Fibroblast of lung (primary cell): ENCODE data around the gene PMFBP1. TPM values are rescaled to one million over a fixed set of nuclear protein-coding genes. Genes with fewer than 3 reads are reported as not detected.

Source experiments
- DNase-seq, 2 donors: peaks; one replicate each; pipeline versions ENCODE4 v3.0.0 to v3.0.0-alpha.2; 2010; ENCODE audit warnings: low read depth in 2 of 2
- H2AFZ ChIP-seq: 2 replicates; pipeline ENCODE4 v1.5.1; 2012; ENCODE audit warnings: low read length, control low read depth, inconsistent platforms
- H3K27ac ChIP-seq: 2 replicates; pipeline ENCODE4 v1.5.1; 2011; ENCODE audit warnings: low read length, control low read depth; ENCODE audit not compliant: insufficient read depth
- H3K27me3 ChIP-seq: 2 replicates; pipeline ENCODE4 v1.5.1; 2011; ENCODE audit warnings: mild to moderate bottlenecking, low read length; ENCODE audit not compliant: control insufficient read depth, insufficient read depth
- H3K36me3 ChIP-seq: 2 replicates; pipeline ENCODE4 v1.5.1; 2011; ENCODE audit warnings: low read length; ENCODE audit not compliant: control insufficient read depth, insufficient read depth
- H3K4me1 ChIP-seq: 2 replicates; pipeline ENCODE4 v1.5.1; 2011; ENCODE audit warnings: low read length; ENCODE audit not compliant: control insufficient read depth, insufficient read depth; ENCODE audit errors: extremely low read depth
- H3K4me2 ChIP-seq: 2 replicates; pipeline ENCODE4 v1.5.1; 2011; ENCODE audit warnings: low read length, control low read depth; ENCODE audit not compliant: insufficient read depth; ENCODE audit errors: extremely low read depth
- H3K4me3 ChIP-seq, 4 experiments: fragments of 200-600 bp in 1 of 4; sonication (generic) in 1 of 4; replicated peaks in 1 of 4; 2 replicates each; pipeline ENCODE4 v1.5.1; 2011 to 2016; ENCODE audit warnings: low read length in 4 of 4, low read depth in 3 of 4, mild to moderate bottlenecking in 3 of 4, control low read depth in 2 of 4, inconsistent platforms in 1 of 4, mixed read lengths in 1 of 4; ENCODE audit not compliant: insufficient read depth in 1 of 4; ENCODE audit errors: control extremely low read depth in 1 of 4
- H3K79me2 ChIP-seq: 2 replicates; pipeline ENCODE4 v1.5.1; 2012; ENCODE audit warnings: mild to moderate bottlenecking, low read length, inconsistent platforms; ENCODE audit not compliant: control insufficient read depth, insufficient read depth
- H3K9ac ChIP-seq: 2 replicates; pipeline ENCODE4 v1.5.1; 2011; ENCODE audit warnings: mild to moderate bottlenecking, low read length, control low read depth; ENCODE audit not compliant: insufficient read depth
- H3K9me3 ChIP-seq: 2 replicates; pipeline ENCODE4 v1.5.1; 2012; ENCODE audit warnings: low read depth, low read length; ENCODE audit not compliant: control insufficient read depth, insufficient read depth
- H4K20me1 ChIP-seq: 2 replicates; pipeline ENCODE4 v1.5.1; 2011; ENCODE audit warnings: low read length; ENCODE audit not compliant: control insufficient read depth, insufficient read depth; ENCODE audit errors: extremely low read depth
- EZH2 ChIP-seq: IDR thresholded peaks from 2 replicates; pipeline ENCODE4 v1.5.1; 2012; ENCODE audit warnings: low read length, control low read depth, mild to moderate bottlenecking; ENCODE audit errors: missing control alignments
- polyA plus RNA-seq, 2 donors: library from polyadenylated mRNA; depleted of rRNA in 1 of 2; stranded (reverse) in 1 of 2; unstranded in 1 of 2; fragments of >200 nt; gene quantifications; 2 replicates each; pipeline ENCODE4 v1.2.1, GENCODE V29; 2011 to 2012; ENCODE audit warnings: missing spikeins in 1 of 2
- total RNA-seq: library from RNA; depleted of rRNA; stranded (reverse); fragments of >200 nt; gene quantifications from 2 replicates; pipeline ENCODE4 v1.2.1, GENCODE V29; 2014
- TF ChIP-seq, protein P1 (sequence below), 2 donors: IDR thresholded peaks in 1 of 2; conservative IDR thresholded peaks in 1 of 2; 1 replicate in 1 of 2; 2 replicates in 1 of 2; pipeline ENCODE4 v1.5.1; 2011 to 2012; ENCODE audit warnings: low read length in 2 of 2, control low read depth in 1 of 2, inconsistent platforms in 1 of 2, low read depth in 1 of 2, mild to moderate bottlenecking in 1 of 2

Gene PMFBP1
- total and polyA plus RNA-seq, 2 donors (not counting 1 experiment from before 2014, with no cell fraction given), result 0.12 to 0.17 TPM

DNA sequence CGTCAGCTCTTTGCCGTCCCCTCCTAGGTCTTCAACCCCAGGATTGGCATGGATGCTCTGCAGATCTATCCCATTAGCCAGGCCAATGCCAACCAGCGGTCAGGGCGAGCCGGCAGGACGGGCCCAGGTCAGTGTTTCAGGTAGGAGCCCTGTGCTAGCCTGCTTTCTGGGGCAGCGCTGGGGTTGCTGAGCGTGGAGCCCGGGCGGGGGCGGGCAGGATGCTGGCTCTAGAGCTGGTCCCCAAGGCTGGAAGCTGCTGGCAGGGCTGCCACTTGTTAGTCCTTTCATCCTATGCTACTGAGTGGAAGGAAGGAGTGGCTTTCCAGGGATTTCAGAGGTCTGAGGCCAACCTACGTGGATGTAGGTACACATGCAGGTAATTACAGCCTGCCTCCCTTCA lies 66.0 kb downstream of the PMFBP1 start:
- Histone ChIP-seq H3K4me1 (no peaks in the 10 kb centered on the region), H4K20me1 (no peaks in the 10 kb centered on the region), H3K4me2 (no peak overlapping the region), H3K27ac (no peak overlapping the region), H3K9ac (no peak overlapping the region), H3K79me2 (no peaks in the 10 kb centered on the region), H2AFZ (no peak overlapping the region), H3K27me3 (no peaks in the 10 kb centered on the region), H3K36me3 (peaks cover 38% of the 10 kb centered on the region), H3K9me3 (no peaks in the 10 kb centered on the region), H3K4me3 (no peak overlapping the region)
- no peak for DNase-seq
- TF ChIP-seq, protein P1, sequence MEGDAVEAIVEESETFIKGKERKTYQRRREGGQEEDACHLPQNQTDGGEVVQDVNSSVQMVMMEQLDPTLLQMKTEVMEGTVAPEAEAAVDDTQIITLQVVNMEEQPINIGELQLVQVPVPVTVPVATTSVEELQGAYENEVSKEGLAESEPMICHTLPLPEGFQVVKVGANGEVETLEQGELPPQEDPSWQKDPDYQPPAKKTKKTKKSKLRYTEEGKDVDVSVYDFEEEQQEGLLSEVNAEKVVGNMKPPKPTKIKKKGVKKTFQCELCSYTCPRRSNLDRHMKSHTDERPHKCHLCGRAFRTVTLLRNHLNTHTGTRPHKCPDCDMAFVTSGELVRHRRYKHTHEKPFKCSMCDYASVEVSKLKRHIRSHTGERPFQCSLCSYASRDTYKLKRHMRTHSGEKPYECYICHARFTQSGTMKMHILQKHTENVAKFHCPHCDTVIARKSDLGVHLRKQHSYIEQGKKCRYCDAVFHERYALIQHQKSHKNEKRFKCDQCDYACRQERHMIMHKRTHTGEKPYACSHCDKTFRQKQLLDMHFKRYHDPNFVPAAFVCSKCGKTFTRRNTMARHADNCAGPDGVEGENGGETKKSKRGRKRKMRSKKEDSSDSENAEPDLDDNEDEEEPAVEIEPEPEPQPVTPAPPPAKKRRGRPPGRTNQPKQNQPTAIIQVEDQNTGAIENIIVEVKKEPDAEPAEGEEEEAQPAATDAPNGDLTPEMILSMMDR (conservative IDR thresholded peaks at IDR 0.05 in 1 of 2, IDR thresholded peaks at IDR 0.05 in 1 of 2; ENCODE audit: low read depth in 1 of 2, low read length in 2 of 2), result no peak
- TF ChIP-seq EZH2, result no peak

DNA sequence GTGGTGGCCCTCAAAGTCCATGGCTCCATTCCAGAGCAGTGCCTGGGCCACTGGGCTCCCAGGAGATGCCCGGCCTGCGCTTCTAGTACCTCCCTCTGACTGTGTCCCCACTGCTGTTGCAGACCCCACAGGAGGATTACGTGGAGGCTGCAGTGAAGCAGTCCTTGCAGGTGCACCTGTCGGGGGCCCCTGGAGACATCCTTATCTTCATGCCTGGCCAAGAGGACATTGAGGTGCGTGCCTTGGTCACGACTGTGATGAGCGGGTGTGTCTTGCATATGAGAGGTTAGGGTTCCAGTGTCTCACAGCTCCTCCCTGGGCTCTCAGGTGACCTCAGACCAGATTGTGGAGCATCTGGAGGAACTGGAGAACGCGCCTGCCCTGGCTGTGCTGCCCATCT lies 67.0 kb downstream of the PMFBP1 start:
- Histone ChIP-seq H3K27ac (no peak overlapping the region), H4K20me1 (no peaks in the 10 kb centered on the region), H3K79me2 (no peaks in the 10 kb centered on the region), H3K9ac (no peak overlapping the region), H3K4me2 (no peak overlapping the region), H3K9me3 (no peaks in the 10 kb centered on the region), H3K4me3 (no peak overlapping the region), H3K4me1 (no peaks in the 10 kb centered on the region), H3K27me3 (no peaks in the 10 kb centered on the region), H3K36me3 (peaks cover 42% of the 10 kb centered on the region), H2AFZ (no peak overlapping the region)
- TF ChIP-seq, protein P1 (conservative IDR thresholded peaks at IDR 0.05 in 1 of 2, IDR thresholded peaks at IDR 0.05 in 1 of 2; ENCODE audit: low read depth in 1 of 2, low read length in 2 of 2), result no peak
- TF ChIP-seq EZH2, result no peak
- no peak for DNase-seq

DNA sequence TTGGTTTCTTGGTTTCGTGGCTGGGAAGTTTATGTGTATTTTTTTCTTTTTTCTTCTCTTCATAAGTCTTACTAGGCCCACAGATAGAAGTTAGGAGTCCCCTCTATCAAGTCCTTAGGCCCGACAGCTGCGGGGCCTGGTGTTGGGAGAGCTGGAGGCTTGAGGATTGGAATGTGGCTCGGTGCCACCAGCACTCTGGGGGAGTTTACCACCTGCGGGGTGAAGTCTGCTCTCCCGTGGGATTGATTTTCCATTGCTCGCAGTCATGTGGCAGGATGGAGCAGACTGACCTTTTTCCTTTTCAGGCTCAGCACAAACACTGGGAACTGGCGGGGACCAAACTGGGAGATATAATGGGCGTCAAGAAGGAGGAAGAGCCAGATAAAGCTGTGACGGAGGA lies 70.8 kb downstream of the PMFBP1 start:
- no peak for DNase-seq

More for the DNA sequence above, 70.8 kb downstream of the PMFBP1 start:
- peaks cover 5% of the 10 kb centered on the region for H3K79me2 ChIP-seq
- H3K36me3 ChIP-seq, result peaks cover 52% of the 10 kb centered on the region
- no peak overlapping the region for H2AFZ ChIP-seq
- H3K27me3 ChIP-seq, result no peaks in the 10 kb centered on the region
- TF ChIP-seq EZH2, result no peak
- TF ChIP-seq, protein P1 (conservative IDR thresholded peaks at IDR 0.05 in 1 of 2, IDR thresholded peaks at IDR 0.05 in 1 of 2; ENCODE audit: low read depth in 1 of 2, low read length in 2 of 2), result no peak
- no peaks in the 10 kb centered on the region for H3K4me1 ChIP-seq
- H3K4me3 ChIP-seq, result no peak overlapping the region
- H4K20me1 ChIP-seq, result no peaks in the 10 kb centered on the region
- H3K9ac ChIP-seq, result no peak overlapping the region
- H3K9me3 ChIP-seq, result no peaks in the 10 kb centered on the region
- no peak overlapping the region for H3K4me2 ChIP-seq
- no peak overlapping the region for H3K27ac ChIP-seq
